ENCODE results near the gene ACTN4.

ACTN4 gene

DNA sequence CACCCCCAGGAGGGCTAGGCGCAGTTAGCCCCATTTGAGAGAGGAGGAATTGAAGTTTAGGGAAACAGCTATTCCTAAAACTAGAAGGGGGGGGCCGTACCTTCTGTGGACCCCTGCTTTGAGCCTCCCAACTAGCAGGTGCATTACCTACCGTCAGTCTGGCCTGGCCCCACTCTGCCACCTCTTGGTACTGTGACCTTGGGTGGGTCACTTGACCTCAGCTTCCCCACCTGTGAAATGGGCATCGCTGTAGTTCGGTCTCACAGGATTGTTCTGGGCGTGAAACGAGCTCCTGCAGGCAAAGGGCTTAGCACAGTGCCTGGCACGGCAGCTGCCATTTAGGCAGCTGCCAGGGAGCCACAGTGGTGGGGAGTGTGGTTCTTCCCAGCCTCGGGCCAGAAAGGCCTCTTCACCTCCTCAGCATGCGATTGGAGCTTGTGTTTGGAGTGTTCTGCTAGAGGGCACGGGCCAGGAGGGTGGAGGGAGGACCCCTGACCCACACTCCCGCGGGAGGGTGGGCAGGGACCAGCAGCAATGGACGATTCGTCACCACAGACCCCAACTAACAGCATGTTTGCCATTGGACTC, 64.8 kb downstream of the ACTN4 start:
- DNase-seq, result no peak

DNA sequence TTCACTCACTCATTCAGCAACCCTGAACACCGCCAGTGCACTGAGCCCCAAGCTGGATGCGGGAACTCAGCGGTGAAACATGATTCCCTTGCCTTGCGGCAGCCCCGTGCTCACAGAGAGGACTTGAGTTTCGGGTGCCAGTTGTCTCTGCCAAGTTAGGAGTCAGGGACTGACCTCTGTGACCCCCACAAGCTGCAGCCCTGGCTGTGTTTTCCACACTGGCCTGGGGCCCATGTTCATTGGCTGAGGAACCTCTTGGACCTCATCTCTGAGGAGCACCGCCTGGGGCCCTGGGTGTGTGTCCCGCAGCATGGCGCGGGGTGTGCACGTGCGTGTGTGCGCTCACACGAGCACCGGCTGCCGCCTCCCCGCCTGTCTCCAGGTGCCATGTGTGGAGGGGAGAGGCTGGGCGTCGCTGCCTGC, 65.8 kb downstream of the ACTN4 start:
- DNase-seq, result no peak

DNA sequence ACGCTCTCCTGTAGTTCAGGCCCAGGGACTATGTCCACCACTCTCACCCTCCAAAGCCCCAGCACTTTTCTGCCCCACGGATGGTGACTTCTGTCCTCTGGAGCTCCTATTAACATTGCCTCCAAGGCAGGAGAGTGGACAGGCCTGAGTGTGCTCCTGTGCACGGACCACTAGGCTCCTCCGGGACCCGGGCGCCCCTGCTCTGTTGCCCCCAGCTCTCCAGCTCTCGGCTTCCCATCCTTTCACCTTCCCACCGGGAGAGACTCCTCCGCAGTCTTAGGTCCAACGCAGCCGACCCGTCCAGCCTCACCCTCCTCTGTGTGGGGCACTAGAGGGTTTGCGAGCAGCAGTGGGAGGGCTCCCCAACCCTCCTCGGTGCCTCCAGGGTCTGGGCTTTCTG, 66.4 kb downstream of the ACTN4 start:
- DNase-seq, result no peak

DNA sequence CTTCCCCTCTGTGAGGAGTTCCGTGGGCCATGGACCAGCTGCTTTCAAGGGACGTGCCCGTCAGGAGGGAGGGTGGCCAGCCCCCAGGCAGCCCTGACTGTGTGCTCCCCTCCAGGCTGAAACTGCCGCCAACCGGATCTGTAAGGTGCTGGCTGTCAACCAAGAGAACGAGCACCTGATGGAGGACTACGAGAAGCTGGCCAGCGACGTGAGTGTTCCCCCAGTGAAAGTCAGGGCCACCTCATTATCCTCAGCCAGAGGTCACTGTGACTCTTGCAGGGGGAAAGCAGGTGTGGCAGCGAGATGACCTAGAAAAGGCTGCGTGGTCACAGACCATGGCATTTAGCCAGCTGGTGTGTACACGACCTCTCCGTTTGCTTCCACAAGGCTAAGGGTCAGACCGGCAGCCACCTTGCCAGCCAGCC, 66.9 kb downstream of the ACTN4 start:
- no peak for DNase-seq

DNA sequence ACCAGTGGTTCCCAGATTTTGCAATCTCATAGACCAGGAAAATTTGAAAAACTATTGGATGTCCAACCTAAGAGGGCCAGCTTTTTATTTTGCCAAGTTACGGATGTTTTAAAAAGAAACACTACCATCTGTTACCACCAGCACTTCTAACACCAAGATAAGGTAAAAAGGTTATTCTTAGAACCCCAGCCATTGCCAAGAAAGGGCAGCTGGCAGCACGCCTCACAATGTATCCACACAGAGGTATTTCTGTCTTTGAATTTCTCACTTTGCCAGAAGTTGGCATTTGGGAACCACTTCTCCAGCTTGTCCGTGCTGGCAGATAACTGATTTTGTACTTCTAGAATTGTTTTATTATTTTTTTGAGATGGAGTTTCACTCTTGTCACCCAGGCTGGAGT, 68.1 kb downstream of the ACTN4 start:
- DNase-seq, result no peak

DNA sequence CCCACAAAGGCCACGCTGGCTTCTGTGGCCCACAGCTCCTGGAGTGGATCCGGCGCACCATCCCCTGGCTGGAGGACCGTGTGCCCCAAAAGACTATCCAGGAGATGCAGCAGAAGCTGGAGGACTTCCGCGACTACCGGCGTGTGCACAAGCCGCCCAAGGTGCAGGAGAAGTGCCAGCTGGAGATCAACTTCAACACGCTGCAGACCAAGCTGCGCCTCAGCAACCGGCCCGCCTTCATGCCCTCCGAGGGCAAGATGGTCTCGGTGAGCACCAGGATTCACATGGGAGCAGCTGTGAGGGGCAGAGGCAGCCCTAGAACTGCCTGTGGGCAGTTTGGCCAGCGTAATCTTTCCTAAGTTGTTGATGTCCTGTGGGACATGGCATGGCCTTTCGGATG, 69.6 kb downstream of the ACTN4 start:
- no peak for DNase-seq

DNA sequence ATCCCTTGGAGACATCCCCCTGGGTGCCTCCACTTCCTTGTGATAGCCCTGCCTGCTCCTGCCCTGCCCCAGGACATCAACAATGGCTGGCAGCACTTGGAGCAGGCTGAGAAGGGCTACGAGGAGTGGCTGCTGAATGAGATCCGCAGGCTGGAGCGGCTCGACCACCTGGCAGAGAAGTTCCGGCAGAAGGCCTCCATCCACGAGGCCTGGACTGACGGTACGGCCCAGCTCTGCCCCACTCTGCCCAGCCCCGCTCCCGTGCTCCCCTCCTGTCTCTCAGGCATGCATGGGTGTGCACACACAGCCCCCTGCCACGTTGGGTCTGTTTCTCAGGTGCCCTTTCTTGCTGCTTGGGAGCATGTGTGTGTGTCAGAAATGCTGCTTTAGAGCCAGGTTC, 70.4 kb downstream of the ACTN4 start:
- no peak for DNase-seq

DNA sequence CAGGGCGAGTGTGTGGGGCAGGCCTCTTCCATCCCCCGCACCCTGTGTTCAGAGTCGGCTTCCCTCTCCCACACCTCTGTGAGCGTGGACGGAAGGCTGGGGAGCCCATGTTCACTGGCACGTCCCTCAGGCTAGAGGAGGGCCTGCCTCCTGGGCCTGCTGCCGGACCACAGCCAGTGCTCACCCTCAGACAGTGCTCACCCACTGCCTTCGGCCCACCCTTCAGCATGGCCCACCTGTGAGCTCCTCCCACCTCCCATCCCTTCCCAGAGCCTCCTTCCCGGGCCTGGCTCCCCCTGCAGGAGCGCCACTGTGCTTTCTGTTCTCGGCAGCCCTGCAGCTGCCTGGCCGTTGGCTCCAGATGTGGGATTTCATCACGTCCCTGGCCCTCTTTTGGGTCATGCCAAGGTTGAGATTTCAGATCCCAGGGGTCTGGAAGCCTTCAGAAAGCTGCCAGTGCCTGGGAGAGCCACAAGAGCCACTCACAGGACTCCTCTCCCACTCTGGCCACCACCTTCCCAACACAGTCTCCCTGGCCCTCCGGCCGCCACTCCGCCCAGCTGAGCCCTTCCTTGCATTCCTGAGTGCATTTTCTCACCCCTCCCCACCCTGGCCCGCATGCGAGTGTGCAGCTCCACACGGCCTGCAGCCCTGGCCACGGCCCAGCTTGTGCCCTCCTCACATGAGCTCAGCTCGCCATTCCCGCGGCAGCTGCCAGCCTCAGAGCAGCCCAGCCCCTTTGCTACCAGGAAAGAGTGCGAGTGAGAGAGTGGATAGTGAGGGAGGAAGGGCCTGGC, 71.5 kb downstream of the ACTN4 start:
- no peak for DNase-seq

DNA sequence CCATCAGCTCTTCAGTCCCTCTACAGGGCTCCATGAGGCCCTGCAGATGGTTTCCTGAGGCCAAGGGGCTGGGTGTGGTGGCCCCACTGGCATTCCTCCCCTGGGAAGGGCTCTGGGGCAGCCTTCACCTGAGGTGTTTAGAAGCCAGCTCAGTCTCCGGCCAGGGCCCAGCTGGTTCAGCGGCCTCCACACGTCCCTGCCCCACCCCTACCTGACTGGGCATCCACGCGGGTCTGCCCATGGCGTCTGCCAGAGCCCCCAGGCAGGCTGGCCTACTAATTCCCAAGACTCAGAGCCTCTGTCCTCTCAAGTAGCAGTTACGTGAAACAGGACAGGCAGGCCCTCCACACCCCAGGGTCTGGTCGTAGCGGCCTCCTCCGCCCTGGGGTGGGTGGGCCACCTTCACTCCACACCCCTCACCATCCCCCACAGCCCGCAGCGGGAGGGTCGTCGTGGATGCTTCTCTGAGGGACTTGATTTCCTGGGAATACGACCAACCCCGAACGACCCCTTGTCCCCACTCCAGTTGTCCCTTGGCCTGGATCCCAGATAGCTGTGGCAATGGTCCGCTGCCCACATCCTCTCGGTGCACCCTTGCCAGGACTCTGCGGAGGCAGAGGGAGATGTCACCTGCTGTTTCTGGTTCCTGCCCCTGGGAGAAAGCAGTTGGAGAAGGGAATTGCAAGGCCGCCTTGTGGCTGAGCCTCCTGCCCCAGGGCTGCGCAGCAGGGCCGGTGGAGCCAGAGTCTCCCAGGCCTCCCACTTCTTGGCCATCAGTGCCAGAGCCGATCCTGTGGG, 72.5 kb downstream of the ACTN4 start:
- no peak for DNase-seq

DNA sequence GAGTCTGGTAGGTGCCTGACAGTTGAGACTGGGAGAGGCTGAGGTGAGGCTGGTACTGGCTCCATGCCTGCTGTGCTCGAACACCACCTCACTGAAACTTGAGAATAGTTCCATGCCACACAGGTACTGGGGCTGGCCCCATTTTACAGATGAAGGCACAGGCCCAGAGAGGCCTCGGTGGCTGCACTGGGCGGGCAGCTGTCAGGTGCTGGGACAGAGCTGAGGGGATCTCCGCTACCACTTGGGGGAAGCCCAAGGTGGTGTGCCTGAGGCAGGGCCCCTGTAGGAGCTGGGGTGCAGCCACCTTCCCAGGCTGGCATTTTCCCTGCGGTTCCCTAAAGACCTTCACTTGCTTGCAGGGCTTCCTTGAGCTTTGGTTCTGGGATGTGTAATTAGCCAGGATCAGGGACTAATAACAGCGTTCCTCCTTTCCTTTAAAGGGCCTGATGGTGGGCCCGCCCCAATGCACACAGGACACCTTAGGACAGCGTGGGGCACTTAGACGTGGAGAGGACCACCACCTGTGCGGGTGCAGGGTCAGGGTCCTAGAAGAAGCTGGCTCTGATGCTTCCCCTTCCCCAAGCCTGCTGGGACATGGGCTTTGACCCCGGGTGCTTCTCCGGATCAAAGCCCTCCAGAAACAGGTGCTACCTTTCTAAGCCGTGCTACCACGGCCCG, 73.2 kb downstream of the ACTN4 start:
- DNase-seq, result no peak

DNA sequence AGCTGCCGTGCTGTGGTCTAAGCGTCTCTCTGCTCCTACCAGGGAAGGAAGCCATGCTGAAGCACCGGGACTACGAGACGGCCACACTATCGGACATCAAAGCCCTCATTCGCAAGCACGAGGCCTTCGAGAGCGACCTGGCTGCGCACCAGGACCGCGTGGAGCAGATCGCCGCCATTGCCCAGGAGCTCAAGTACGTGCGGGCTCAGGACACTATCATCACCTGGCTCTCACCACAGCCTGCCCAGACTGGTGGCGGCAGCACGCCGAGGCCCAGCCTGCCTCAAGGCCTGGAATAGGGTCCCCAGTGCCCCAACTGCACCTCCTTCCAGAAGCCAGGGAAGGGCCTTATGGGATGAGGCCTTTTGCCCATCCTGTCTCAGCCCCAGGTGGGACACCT, 74.0 kb downstream of the ACTN4 start:
- DNase-seq, result no peak

DNA sequence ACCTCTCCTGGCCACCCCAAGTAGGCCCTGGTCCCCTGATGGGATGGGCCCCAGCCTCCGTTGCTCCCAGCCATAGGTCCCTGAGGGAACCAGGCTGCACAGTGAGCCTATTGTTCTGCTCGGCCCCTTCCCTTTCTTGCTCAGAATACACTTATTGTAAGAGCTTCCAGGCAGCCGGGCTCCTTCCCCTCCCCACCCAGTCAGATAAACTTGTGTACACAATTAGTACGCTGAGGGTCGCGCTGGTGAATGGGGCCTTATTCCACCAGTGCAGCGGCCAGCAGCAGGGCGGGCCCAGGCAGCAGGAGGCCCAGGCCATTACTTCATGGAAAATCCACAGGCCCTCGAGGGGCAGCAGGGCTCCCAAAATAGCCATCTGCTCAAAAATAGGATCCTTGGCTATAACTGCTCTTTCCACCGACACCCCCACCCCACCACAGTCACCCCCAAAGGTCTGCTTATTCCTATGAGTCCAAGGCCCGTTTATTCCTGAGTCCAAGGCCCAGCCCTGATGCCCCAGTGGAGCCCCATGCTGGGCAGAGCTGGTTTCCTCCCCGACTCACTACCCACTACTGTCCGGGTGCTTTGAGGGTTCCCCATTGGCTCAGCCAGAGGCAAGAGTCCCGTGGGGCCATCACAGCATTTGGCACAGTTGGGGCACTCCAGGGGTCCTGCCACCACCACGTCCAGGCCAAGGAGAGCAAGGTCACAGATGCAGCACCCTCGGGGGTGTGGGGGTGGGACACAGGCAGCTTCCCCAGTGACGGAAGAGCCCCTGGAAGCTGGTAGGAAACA, 74.7 kb downstream of the ACTN4 start:
- DNase-seq, result no peak

DNA sequence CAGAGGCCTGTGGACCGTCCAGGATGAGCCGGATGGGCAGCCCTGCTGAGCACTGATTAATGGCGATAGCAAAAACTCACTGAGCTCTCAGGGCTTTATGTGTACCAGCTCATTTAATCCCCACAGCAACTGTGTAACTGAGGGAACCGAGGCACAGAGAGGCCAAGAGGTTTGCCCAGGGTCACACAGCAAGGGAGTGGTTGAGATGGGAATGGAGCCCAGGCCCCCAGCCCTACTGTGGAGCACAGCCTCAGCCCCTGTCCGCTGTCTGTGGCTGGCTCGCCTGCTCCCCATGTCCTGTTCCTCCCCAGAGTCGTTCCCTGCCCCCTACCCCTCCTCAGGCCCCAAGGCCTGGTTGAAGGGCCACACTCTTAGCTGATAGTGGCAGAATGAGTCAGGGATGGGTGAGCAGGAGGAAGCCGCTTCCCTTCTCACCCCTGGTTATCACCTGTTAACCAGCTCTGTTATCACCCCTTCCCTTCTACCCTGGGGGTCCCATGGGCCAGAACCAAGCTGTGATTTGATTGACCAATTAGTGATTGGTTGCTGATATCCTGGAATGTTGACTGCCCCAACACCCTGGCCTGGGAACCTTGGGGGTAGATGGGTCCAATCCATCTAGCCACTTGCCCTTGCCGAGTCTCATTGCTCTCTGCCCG, 75.6 kb downstream of the ACTN4 start:
- DNase-seq, result no peak

DNA sequence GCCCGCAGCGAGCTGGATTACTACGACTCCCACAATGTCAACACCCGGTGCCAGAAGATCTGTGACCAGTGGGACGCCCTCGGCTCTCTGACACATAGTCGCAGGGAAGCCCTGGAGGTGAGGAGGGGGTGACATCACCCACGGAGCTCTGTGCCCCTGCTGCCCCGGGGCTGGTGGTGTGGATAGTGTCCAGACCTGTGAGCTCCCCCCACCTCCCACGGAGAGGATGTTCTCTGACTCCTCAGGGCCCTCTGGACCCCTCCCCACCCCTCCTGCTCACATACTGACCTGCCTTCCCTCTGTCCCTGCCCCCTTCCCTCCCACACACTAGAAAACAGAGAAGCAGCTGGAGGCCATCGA, 76.1 kb downstream of the ACTN4 start:
- DNase-seq, result no peak

DNA sequence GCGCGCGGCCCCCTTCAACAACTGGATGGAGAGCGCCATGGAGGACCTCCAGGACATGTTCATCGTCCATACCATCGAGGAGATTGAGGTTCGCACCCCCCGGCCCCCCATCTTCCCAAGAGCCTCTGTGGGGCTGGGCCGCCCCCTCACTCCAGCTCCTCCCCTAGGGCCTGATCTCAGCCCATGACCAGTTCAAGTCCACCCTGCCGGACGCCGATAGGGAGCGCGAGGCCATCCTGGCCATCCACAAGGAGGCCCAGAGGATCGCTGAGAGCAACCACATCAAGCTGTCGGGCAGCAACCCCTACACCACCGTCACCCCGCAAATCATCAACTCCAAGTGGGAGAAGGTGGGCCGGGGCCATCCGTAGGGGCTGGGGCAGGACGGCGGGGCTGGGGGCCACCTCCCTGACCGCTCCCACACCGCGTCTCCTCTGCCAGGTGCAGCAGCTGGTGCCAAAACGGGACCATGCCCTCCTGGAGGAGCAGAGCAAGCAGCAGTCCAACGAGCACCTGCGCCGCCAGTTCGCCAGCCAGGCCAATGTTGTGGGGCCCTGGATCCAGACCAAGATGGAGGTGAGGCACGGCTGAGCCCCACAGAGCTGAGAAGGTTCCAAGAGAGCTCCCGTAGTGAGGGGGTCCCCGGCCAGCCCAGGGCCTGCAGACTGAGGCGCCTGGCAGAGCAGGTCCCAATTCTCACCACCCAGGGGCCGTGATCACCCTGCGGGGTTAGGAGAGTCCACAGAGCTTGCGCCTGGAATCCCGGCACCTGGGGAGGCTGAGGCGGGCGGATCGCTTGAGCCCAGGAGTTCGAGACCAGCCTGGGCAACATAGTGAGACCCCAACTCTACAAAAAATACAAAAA, 76.8 kb downstream of the ACTN4 start:
- no peak for DNase-seq

DNA sequence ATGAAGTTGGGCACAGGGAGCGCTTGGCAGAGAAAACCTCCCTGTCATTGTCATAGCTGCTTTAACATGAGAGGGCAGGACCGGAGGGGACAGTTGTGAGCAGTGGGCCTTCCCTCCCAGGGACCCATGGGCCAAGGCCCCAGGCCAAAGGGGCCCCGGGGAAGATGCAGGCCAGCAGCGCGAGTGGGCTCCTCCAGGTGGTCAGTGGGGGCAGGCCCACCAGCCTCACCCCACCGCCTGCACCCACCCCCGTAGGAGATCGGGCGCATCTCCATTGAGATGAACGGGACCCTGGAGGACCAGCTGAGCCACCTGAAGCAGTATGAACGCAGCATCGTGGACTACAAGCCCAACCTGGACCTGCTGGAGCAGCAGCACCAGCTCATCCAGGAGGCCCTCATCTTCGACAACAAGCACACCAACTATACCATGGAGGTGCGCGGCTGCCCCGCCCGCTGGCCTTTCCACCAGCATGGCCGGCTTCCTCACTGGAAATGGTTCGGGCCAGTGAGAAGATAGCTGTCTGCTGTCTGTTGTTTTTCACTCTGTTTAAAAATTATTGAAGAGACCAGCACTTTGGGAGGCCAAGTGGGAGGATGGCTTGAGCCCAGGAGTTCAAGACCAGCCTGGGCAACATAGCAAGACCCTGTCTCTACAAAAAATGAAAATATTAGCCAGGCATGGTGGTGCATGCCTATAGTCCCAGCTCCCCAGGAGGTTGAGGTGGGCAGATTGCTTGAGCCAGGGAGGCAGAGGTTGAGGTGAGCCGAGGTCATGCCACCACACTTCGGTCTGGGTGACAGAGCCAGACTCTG, 78.2 kb downstream of the ACTN4 start:
- no peak for DNase-seq

DNA sequence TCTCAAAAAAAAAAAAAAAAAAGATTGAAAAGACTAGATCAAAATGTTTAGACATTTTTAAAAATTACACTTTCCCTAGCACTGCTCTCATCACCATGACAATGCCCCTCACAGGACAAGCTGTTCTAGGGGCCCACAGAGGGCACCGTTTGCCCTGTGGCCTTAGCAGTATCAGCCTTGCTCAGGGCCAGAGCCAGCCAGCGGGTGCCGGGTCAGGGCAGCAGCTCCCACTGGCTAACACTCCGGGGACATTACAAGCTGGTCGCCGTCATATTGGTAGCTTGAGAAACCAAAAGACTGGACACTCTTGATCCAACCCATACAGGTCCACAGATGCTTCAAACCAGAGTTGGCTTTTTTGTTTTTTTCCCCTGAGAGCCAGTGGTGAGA, 78.8 kb downstream of the ACTN4 start:
- no peak for DNase-seq

DNA sequence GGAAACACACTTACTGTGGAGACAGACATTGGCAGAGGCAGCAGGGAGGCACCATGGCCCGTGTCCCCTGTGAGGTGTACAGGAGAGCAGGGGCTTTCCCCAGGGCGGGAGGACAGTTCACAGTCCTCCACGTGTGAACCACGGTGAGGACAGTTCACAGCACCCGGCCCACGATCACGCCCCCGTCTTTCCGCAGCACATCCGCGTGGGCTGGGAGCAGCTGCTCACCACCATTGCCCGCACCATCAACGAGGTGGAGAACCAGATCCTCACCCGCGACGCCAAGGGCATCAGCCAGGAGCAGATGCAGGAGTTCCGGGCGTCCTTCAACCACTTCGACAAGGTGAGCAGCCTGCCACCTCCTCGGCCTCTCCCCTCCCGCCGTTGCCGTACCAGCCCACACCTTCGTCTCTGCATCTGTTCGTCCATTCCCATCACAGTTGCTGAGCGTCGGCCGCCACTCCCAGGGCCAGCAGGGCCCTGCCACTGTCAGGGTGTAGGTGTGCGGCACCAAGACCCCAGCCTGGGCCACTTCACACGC, 79.4 kb downstream of the ACTN4 start:
- no peak for DNase-seq

DNA sequence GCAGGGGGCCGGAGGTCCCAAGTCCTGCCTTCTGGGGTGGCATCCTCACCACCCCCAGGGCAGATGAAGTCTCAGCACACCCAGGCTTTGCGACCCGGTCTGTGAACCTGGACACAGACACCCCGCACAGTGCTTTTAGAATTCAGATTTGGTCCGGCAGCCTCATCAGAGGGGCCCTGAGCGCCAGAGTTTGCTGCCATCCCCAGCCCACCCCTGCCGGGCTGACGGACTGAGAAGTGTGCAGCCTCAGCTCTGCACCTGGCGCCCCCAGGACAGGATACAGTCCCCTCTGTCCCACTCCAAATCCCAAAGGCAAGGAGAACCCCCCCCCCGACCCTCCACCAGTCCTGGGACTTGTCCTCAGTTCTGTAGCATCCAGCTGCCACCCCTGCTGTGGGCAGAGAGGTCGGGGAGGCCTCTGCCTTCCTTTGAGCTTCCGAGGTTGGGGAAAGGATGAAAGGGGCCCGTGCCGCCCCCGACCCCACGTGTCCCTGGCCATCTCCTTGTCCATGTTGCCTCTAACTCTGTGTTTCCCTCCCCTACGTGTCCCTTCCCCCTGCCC, 79.9 kb downstream of the ACTN4 start:
- no peak for DNase-seq
